HFFc6 (cell line): ENCODE data around the gene WIZ. TPM values are rescaled to one million over a fixed set of nuclear protein-coding genes. Genes with fewer than 3 reads are reported as not detected.

Experiments used
- DNase-seq: peaks from one replicate; pipeline ENCODE4 v3.0.0-alpha.2; 2018
- H3K27ac Mint-ChIP-seq: 2 replicates; pipeline ENCODE4 v1.8.0; 2020; ENCODE audit warnings: mild to moderate bottlenecking, mixed read lengths
- H3K27me3 Mint-ChIP-seq: 2 replicates; pipeline ENCODE4 v1.8.0; 2021; ENCODE audit warnings: mild to moderate bottlenecking, moderate library complexity, mixed read lengths; ENCODE audit not compliant: insufficient read depth
- H3K36me3 Mint-ChIP-seq: 2 replicates; pipeline ENCODE4 v1.8.0; 2021; ENCODE audit warnings: low read depth, mixed read lengths
- H3K4me1 Mint-ChIP-seq: 2 replicates; pipeline ENCODE4 v1.8.0; 2020; ENCODE audit warnings: low read depth, mixed read lengths
- H3K4me3 Mint-ChIP-seq: 2 replicates; pipeline ENCODE4 v1.8.0; 2020; ENCODE audit warnings: mild to moderate bottlenecking, moderate library complexity, mixed read lengths
- H3K9me3 Mint-ChIP-seq: 2 replicates; pipeline ENCODE4 v1.8.0; 2020; ENCODE audit warnings: mild to moderate bottlenecking, mixed read lengths
- total RNA-seq, 6 experiments: library from RNA; stranded (reverse); fragmentation: NEBNext Ultra II Directional; extraction: Animal tissue kit (Norgen Biotek cat#: 25700); gene quantifications; 2 replicates in 1 of 6; 3 replicates in 5 of 6; pipeline ENCODE4 v1.2.3, GENCODE V29; 2021
- TF ChIP-seq, protein P1 (sequence below): fragments of 200-600 bp; sonication (generic); IDR thresholded peaks from 2 replicates; pipeline ENCODE4 v1.5.0; 2021; ENCODE audit warnings: antibody characterized with exemption, mild to moderate bottlenecking

WIZ gene
- total RNA-seq, 6 experiments from 2014 or later, result 39.3 to 54.3 (median 43.1) TPM

GRCh38 chr19:15445807-15446376 is 3.9 kb downstream of the WIZ start:
- Mint-ChIP-seq H3K36me3 (no peaks in the 10 kb centered on the region), H3K4me3 (no peak overlapping the region), H3K27ac (no peak overlapping the region), H3K27me3 (peaks cover 9% of the 10 kb centered on the region), H3K9me3 (no peaks in the 10 kb centered on the region), H3K4me1 (0 out of 2 replicates have a peak, but pooled peaks cover 4% of the 10 kb centered on the region)
- TF ChIP-seq, protein P1, sequence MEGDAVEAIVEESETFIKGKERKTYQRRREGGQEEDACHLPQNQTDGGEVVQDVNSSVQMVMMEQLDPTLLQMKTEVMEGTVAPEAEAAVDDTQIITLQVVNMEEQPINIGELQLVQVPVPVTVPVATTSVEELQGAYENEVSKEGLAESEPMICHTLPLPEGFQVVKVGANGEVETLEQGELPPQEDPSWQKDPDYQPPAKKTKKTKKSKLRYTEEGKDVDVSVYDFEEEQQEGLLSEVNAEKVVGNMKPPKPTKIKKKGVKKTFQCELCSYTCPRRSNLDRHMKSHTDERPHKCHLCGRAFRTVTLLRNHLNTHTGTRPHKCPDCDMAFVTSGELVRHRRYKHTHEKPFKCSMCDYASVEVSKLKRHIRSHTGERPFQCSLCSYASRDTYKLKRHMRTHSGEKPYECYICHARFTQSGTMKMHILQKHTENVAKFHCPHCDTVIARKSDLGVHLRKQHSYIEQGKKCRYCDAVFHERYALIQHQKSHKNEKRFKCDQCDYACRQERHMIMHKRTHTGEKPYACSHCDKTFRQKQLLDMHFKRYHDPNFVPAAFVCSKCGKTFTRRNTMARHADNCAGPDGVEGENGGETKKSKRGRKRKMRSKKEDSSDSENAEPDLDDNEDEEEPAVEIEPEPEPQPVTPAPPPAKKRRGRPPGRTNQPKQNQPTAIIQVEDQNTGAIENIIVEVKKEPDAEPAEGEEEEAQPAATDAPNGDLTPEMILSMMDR, result no peak
- DNase-seq, result no peak

GRCh38 chr19:15445227-15445605 is 4.5 kb downstream of the WIZ start:
- H3K27me3 Mint-ChIP-seq, result peaks cover 9% of the 10 kb centered on the region
- TF ChIP-seq, protein P1, result no peak
- 0 out of 2 replicates have a peak, but pooled peaks cover 2% of the 10 kb centered on the region for H3K4me1 Mint-ChIP-seq
- no peaks in the 10 kb centered on the region for H3K36me3 Mint-ChIP-seq
- DNase-seq, result no peak
- H3K9me3 Mint-ChIP-seq, result no peaks in the 10 kb centered on the region
- no peak overlapping the region for H3K27ac Mint-ChIP-seq
- no peak overlapping the region for H3K4me3 Mint-ChIP-seq

- no peaks in the 10 kb centered on the region for H3K9me3 Mint-ChIP-seq
- no peaks in the 10 kb centered on the region for H3K4me1 Mint-ChIP-seq
- peaks cover 9% of the 10 kb centered on the region for H3K27me3 Mint-ChIP-seq
Measured at GRCh38 chr19:15444505-15445226, 5.1 kb downstream of the WIZ start.

GRCh38 chr19:15443838-15444237 is 5.9 kb downstream of the WIZ start:
- TF ChIP-seq, protein P1, result no peak
- no peaks in the 10 kb centered on the region for H3K36me3 Mint-ChIP-seq
- no peak overlapping the region for H3K27ac Mint-ChIP-seq
- peaks cover 9% of the 10 kb centered on the region for H3K27me3 Mint-ChIP-seq
- no peak overlapping the region for H3K4me3 Mint-ChIP-seq
- DNase-seq, result no peak
- no peaks in the 10 kb centered on the region for H3K9me3 Mint-ChIP-seq
- no peaks in the 10 kb centered on the region for H3K4me1 Mint-ChIP-seq

More at GRCh38 chr19:15444505-15445226, 5.1 kb downstream of the WIZ start:
- TF ChIP-seq, protein P1, result no peak
- no peak overlapping the region for H3K27ac Mint-ChIP-seq
- H3K4me3 Mint-ChIP-seq, result no peak overlapping the region
- no peaks in the 10 kb centered on the region for H3K36me3 Mint-ChIP-seq
- no peak for DNase-seq

DNA sequence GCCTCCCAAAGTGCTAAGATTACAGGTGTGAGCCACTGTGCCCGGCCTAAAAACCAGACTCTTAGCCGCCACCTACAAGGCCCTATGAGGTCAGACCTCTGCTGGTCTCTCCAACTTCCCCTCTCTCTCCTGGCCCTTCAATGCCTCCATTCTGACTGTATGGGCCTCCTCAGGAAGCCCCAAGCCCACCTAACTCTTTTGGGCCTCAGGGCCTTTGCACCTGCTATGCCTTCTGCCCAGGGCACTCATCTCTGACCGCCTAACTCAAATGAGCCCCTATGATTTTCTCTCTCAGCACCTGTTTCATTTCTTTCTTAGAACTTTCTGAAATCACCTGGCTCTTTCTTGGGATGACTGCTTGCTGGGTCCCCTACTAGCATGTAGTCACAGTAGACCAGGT is 6.4 kb downstream of the WIZ start:
- TF ChIP-seq, protein P1, result no peak
- no peak for DNase-seq
- Mint-ChIP-seq H3K36me3 (no peaks in the 10 kb centered on the region), H3K4me3 (no peak overlapping the region), H3K27ac (no peak overlapping the region; the same call in 1 of the 2 replicates), H3K4me1 (no peaks in the 10 kb centered on the region), H3K27me3 (peaks cover 9% of the 10 kb centered on the region), H3K9me3 (no peaks in the 10 kb centered on the region)
